SK-N-SH treated with all-trans-retinoic acid at 6 μM for 48 hours (cell line): ENCODE measurements around the gene FAM184B.
A peak's percentile ranks its signal among the peaks of the same experiment; 100 is the strongest.

ENCODE experiments used
- ATAC-seq: fragments of 200-7000 bp; cut with Tn5 transposase; 3 replicates; pipeline ENCODE4 v1.9.1; 2020; ENCODE audit warnings: mild to moderate bottlenecking, moderate library complexity
- ARNTL ChIP-seq: fragments of 450-650 bp; formaldehyde crosslinking; IDR thresholded peaks from 2 replicates; pipeline ENCODE4 v1.5.0; 2020; ENCODE audit warnings: low read depth, mild to moderate bottlenecking, moderate library complexity, borderline replicate concordance
- BACH2 ChIP-seq: fragments of 250-450 bp; sonication (Bioruptor Pico); IDR thresholded peaks from 2 replicates; pipeline ENCODE4 v1.9.0; 2021; ENCODE audit warnings: mild to moderate bottlenecking, borderline replicate concordance
- CREB5 ChIP-seq: fragments of 250-450 bp; sonication (Bioruptor Pico); IDR thresholded peaks from 2 replicates; pipeline ENCODE4 v1.5.1; 2020; ENCODE audit warnings: low read depth, mild to moderate bottlenecking, moderate library complexity
- CSDC2 ChIP-seq: fragments of 250-450 bp; sonication (Bioruptor Pico); IDR thresholded peaks from 2 replicates; pipeline ENCODE4 v1.5.0; 2020; ENCODE audit warnings: mild to moderate bottlenecking, moderate library complexity
- ESRRG ChIP-seq: fragments of 250-450 bp; sonication (Bioruptor Pico); IDR thresholded peaks from 2 replicates; pipeline ENCODE4 v1.6.1; 2021; ENCODE audit warnings: mild to moderate bottlenecking
- GLIS3 ChIP-seq: fragments of 250-450 bp; sonication (Bioruptor Pico); IDR thresholded peaks from 2 replicates; pipeline ENCODE4 v1.5.0; 2020; ENCODE audit warnings: mild to moderate bottlenecking, moderate library complexity
- ISL1 ChIP-seq: fragments of 250-450 bp; sonication (Bioruptor Pico); IDR thresholded peaks from 2 replicates; pipeline ENCODE4 v2.1.2; 2022; ENCODE audit warnings: mild to moderate bottlenecking, moderate library complexity
- OSR1 ChIP-seq: fragments of 250-450 bp; sonication (Bioruptor Pico); IDR thresholded peaks from 2 replicates; pipeline ENCODE4 v1.8.0; 2022; ENCODE audit warnings: moderate library complexity, mild to moderate bottlenecking, inconsistent platforms
- PATZ1 ChIP-seq: fragments of 250-450 bp; sonication (Bioruptor Pico); IDR thresholded peaks from 2 replicates; pipeline ENCODE4 v1.8.0; 2020; ENCODE audit warnings: mild to moderate bottlenecking, moderate library complexity, borderline replicate concordance
- POU6F1 ChIP-seq: fragments of 250-450 bp; sonication (Bioruptor Pico); IDR thresholded peaks from 2 replicates; pipeline ENCODE4 v1.8.0; 2021; ENCODE audit warnings: low read depth, mild to moderate bottlenecking, moderate library complexity, borderline replicate concordance
- PPARA ChIP-seq: fragments of 250-450 bp; sonication (Bioruptor Pico); IDR thresholded peaks from 2 replicates; pipeline ENCODE4 v1.5.0; 2020; ENCODE audit warnings: mild to moderate bottlenecking, borderline replicate concordance
- RARB ChIP-seq: fragments of 250-450 bp; sonication (Bioruptor Pico); IDR thresholded peaks from 2 replicates; pipeline ENCODE4 v1.8.0; 2021; ENCODE audit warnings: mild to moderate bottlenecking, moderate library complexity
- SNAI2 ChIP-seq: fragments of 250-450 bp; sonication (Bioruptor Pico); IDR thresholded peaks from 2 replicates; pipeline ENCODE4 v1.5.0; 2020; ENCODE audit warnings: mild to moderate bottlenecking, moderate library complexity
- TOX ChIP-seq: fragments of 250-450 bp; sonication (Bioruptor Pico); IDR thresholded peaks from 2 replicates; pipeline ENCODE4 v1.8.0; 2021; ENCODE audit warnings: mild to moderate bottlenecking, moderate library complexity, borderline replicate concordance
- TSHZ2 ChIP-seq: fragments of 250-450 bp; sonication (Bioruptor Pico); IDR thresholded peaks from 2 replicates; pipeline ENCODE4 v1.5.0; 2020; ENCODE audit warnings: mild to moderate bottlenecking, moderate library complexity
- ZC3H10 ChIP-seq: fragments of 250-450 bp; sonication (Bioruptor Pico); IDR thresholded peaks from 2 replicates; pipeline ENCODE4 v1.5.1; 2021; ENCODE audit warnings: mild to moderate bottlenecking, moderate library complexity
- ZFP3 ChIP-seq: fragments of 250-450 bp; sonication (Bioruptor Pico); IDR thresholded peaks from 2 replicates; pipeline ENCODE4 v1.5.0; 2020; ENCODE audit warnings: mild to moderate bottlenecking, moderate library complexity
- ZFP30 ChIP-seq: fragments of 450-650 bp; formaldehyde crosslinking; IDR thresholded peaks from 2 replicates; pipeline ENCODE4 v1.5.0; 2022; ENCODE audit warnings: mild to moderate bottlenecking, moderate library complexity
- ZNF565 ChIP-seq: fragments of 450-650 bp; formaldehyde crosslinking; conservative IDR thresholded peaks from 2 replicates; pipeline ENCODE4 v1.5.0; 2020; ENCODE audit warnings: low read depth, mild to moderate bottlenecking, moderate library complexity
- ZNF70 ChIP-seq: fragments of 450-650 bp; formaldehyde crosslinking; IDR thresholded peaks from 2 replicates; pipeline ENCODE4 v1.5.0; 2020; ENCODE audit warnings: mild to moderate bottlenecking, moderate library complexity
- ZNF8 ChIP-seq: fragments of 450-650 bp; formaldehyde crosslinking; IDR thresholded peaks from 2 replicates; pipeline ENCODE4 v1.5.0; 2020; ENCODE audit warnings: mild to moderate bottlenecking, moderate library complexity

FAM184B gene

GRCh38 chr4:17812801-17813200 lies 31.4 kb upstream of the FAM184B start:
- no peak for ATAC-seq
- TF ChIP-seq OSR1: no peak
- TF ChIP-seq TSHZ2: no peak
- no peak for TF ChIP-seq TOX (CRISPR knock-in tag)
- no peak for TF ChIP-seq CREB5
- TF ChIP-seq CSDC2 (CRISPR knock-in tag): no peak
- no peak for TF ChIP-seq ZFP30 (CRISPR knock-in tag)
- no peak for TF ChIP-seq SNAI2
- no peak for TF ChIP-seq ISL1 (CRISPR knock-in tag)
- no peak for TF ChIP-seq POU6F1
- no peak for TF ChIP-seq RARB (CRISPR knock-in tag)
- no peak for TF ChIP-seq BACH2 (CRISPR knock-in tag)

GRCh38 chr4:17812125-17812524 lies 30.7 kb upstream of the FAM184B start:
- TF ChIP-seq BACH2 (CRISPR knock-in tag): no peak
- TF ChIP-seq TOX (CRISPR knock-in tag): no peak
- TF ChIP-seq ESRRG (CRISPR knock-in tag): no peak
- TF ChIP-seq RARB (CRISPR knock-in tag): no peak
- no peak for TF ChIP-seq ZFP3 (CRISPR knock-in tag)
- TF ChIP-seq ZNF70 (CRISPR knock-in tag): no peak
- TF ChIP-seq ZNF8 (CRISPR knock-in tag): no peak
- TF ChIP-seq PPARA (CRISPR knock-in tag): no peak
- no peak for TF ChIP-seq OSR1
- no peak for TF ChIP-seq ZFP30 (CRISPR knock-in tag)
- no peak for TF ChIP-seq CREB5
- TF ChIP-seq ARNTL (CRISPR knock-in tag): no peak
- ATAC-seq: no peak

- TF ChIP-seq SNAI2 (no peak), BACH2 (CRISPR knock-in tag) (no peak), POU6F1 (no peak), CSDC2 (CRISPR knock-in tag) (no peak), ESRRG (CRISPR knock-in tag) (no peak), ZC3H10 (no peak), RARB (CRISPR knock-in tag) (no peak), PATZ1 (CRISPR knock-in tag) (no peak), ISL1 (CRISPR knock-in tag) (no peak), PPARA (CRISPR knock-in tag) (no peak), GLIS3 (CRISPR knock-in tag) (no peak), ZNF565 (CRISPR knock-in tag) (no peak), ZNF8 (CRISPR knock-in tag) (no peak), OSR1 (no peak), TOX (CRISPR knock-in tag) (no peak), ZFP3 (CRISPR knock-in tag) (no peak)
- ATAC-seq: peak; percentile 53
These were observed 29.7 kb upstream of the FAM184B start for GRCh38 chr4:17811078-17811603.
